Right lobe of liver (tissue), 6 donors: ENCODE data around the gene GATA5. TPM values are rescaled to one million over a fixed set of nuclear protein-coding genes. Genes with fewer than 3 reads are reported as not detected.

Experiments used
- ATAC-seq, 4 donors: fragments of 200-7000 bp; cut with Tn5 transposase; one replicate each; pipeline ENCODE4 v1.9.1; 2020; ENCODE audit warnings: mild to moderate bottlenecking in 4 of 4, moderate library complexity in 4 of 4
- DNase-seq, 3 donors: peaks; one replicate each; pipeline ENCODE4 v3.0.0-alpha.2; 2020
- H3K27ac ChIP-seq, 3 donors: fragments of 200-600 bp; one replicate each; pipeline ENCODE4 v1.8.0; 2022
- H3K27me3 ChIP-seq, 2 donors: fragments of 200-600 bp; one replicate each; pipeline ENCODE4 v1.8.0; 2022
- H3K36me3 ChIP-seq, 4 donors: fragments of 200-600 bp; sonication (generic) in 1 of 4; one replicate each; pipeline versions ENCODE4 v1.5.1 to v1.8.0; 2017 to 2022; ENCODE audit warnings: control low read depth in 1 of 4
- H3K4me1 ChIP-seq, 4 donors: fragments of 200-600 bp; sonication (generic) in 1 of 4; one replicate each; pipeline versions ENCODE4 v1.5.1 to v1.8.0; 2017 to 2022; ENCODE audit warnings: control low read depth in 1 of 4
- H3K4me3 ChIP-seq, 3 donors: fragments of 200-600 bp; one replicate each; pipeline ENCODE4 v1.8.0; 2022
- H3K9me3 ChIP-seq, 4 donors: fragments of 200-600 bp; sonication (generic) in 1 of 4; one replicate each; pipeline versions ENCODE4 v1.5.1 to v1.8.0; 2017 to 2022; ENCODE audit warnings: control low read depth in 1 of 4
- POLR2A ChIP-seq: fragments of 450-650 bp; IDR thresholded peaks from one replicate; pipeline ENCODE4 v1.6.1; 2017; ENCODE audit warnings: antibody characterized with exemption, mild to moderate bottlenecking
- WGBS: methylation state at CpG from one replicate; pipeline ENCODE4 v1.1.6; 2018; ENCODE audit warnings: low coverage, low lambda C conversion rate; ENCODE audit not compliant: insufficient coverage; ENCODE audit errors: missing lambda C conversion rate; 5-methylcytosine and 5-hydroxymethylcytosine counted together
- intact Hi-C, 2 donors: fragments of 100-400 bp; cut with DNase I; formaldehyde crosslinking; loops; one replicate each; pipeline versions ENCODE4 v1.11.2 to v1.14.1; 2022
- total RNA-seq, 6 experiments: library from RNA; depleted of rRNA in 2 of 6; stranded (reverse); fragments of >200 nt in 2 of 6; fragmentation: NEBNext Ultra II Directional in 3 of 6; extraction: Animal tissue kit (Norgen Biotek cat#: 25700) in 3 of 6; gene quantifications; one replicate each; pipeline versions ENCODE4 v1.1.0 to v1.2.4, GENCODE V29; 2016 to 2023
- TF ChIP-seq, protein P1 (sequence below), 4 donors: fragments of 200-600 bp in 3 of 4; fragments of 450-650 bp in 1 of 4; IDR thresholded peaks; one replicate each; pipeline versions ENCODE4 v1.5.1 to v1.8.0; 2016 to 2022; ENCODE audit warnings: antibody characterized with exemption in 4 of 4, mild to moderate bottlenecking in 2 of 4
- donor health status: DM: no; HTN: yes; CAD: no.
- donor health status: DM: no; HTN: no; CAD: no.
- donor health status: DM: no; HTN: no; CAD: no.
- donor health status: DM: no; HTN: yes; CAD: no.
- donor health status: DM: no; HTN: yes; CAD: no.

Gene GATA5
- total RNA-seq, 6 experiments from 2014 or later: 0.12 to 0.56 (median 0.26) TPM

GRCh38 chr20:62470001-62470400 lies 5.8 kb downstream of the GATA5 start:
- DNase-seq (no peak), ATAC-seq (no peak)
- H3K4me1 ChIP-seq: no peaks in the 10 kb centered on the region
- H3K36me3 ChIP-seq: no peaks in the 10 kb centered on the region
- H3K27ac ChIP-seq: no peak overlapping the region
- no peak for TF ChIP-seq POLR2A
- TF ChIP-seq, protein P1, sequence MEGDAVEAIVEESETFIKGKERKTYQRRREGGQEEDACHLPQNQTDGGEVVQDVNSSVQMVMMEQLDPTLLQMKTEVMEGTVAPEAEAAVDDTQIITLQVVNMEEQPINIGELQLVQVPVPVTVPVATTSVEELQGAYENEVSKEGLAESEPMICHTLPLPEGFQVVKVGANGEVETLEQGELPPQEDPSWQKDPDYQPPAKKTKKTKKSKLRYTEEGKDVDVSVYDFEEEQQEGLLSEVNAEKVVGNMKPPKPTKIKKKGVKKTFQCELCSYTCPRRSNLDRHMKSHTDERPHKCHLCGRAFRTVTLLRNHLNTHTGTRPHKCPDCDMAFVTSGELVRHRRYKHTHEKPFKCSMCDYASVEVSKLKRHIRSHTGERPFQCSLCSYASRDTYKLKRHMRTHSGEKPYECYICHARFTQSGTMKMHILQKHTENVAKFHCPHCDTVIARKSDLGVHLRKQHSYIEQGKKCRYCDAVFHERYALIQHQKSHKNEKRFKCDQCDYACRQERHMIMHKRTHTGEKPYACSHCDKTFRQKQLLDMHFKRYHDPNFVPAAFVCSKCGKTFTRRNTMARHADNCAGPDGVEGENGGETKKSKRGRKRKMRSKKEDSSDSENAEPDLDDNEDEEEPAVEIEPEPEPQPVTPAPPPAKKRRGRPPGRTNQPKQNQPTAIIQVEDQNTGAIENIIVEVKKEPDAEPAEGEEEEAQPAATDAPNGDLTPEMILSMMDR (IDR thresholded peaks at IDR 0.05): no peak
- H3K27me3 ChIP-seq: peaks cover 0 to 11% of the 10 kb centered on the region in 2 donors
- intact Hi-C loops: no loop called here
- H3K4me3 ChIP-seq: no peak overlapping the region
- 52% methylated on average over 8 of the region's 18 CpGs for WGBS
- H3K9me3 ChIP-seq: no peaks in the 10 kb centered on the region

DNA sequence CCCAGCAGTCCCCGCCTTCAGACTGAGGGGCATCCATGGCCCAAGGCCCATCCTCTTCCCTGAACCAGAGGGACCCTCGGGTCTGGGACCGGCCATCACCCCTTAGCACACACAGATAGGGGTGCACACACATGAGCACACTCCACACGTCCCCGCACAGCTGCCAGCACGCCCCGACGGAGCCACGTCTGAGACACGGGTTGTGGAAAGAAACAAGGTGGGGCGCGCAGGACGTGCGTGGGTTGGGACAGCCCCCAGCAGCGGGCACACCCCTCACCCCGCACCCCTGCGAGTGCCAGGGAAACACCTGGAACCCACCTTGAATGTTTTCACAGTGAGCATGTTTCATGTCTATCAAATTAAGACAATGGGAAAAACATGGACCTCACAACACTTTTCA lies 6.4 kb downstream of the GATA5 start:
- TF ChIP-seq POLR2A: no peak
- TF ChIP-seq, protein P1 (IDR thresholded peaks at IDR 0.05): no peak
- DNase-seq (no peak), ATAC-seq (no peak)
- Histone ChIP-seq H3K36me3 (no peaks in the 10 kb centered on the region), H3K27me3 (peaks cover 0 to 4% of the 10 kb centered on the region in 2 donors), H3K4me1 (no peaks in the 10 kb centered on the region), H3K4me3 (no peak overlapping the region), H3K9me3 (no peaks in the 10 kb centered on the region), H3K27ac (no peak overlapping the region)
- intact Hi-C loops: no loop called here
- 67% methylated on average over 4 of the region's 17 CpGs for WGBS

DNA sequence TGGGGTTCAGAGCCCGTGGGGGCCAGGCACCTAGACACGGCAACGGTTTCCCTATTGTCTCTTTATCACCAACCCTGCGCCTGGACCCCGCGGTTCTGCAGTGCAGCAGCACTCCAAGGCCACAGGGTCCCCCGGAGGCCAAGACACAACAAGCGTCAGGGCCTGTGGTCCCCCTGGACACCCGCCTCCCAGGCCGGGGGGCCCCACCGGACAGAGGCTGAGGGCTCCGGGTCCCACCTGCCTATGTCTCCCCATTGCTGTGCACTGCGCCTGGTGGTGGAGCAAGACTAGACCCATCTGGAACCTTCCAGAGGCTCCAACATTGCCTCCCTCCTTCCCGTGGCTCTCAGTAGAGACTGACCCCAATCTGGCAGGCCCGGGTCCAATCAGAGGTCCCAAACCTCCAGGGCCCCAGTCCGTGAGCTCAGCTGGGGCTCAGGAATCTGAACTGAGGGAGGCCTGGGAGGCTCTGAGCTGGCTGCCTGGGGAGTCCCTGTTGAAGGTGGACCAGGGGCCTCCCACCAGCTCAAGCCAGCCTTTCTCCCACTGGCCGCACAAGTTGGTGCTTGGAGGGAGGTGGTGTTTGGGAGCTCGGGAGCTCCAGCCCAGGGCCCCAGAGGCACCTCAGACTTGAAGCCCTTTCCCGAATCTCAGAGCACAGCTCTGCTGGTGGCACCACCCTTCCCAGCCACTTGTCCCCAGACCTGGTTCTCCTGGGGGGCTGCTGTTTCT lies 8.8 kb downstream of the GATA5 start:
- Histone ChIP-seq H3K27ac (no peak overlapping the region), H3K36me3 (no peaks in the 10 kb centered on the region), H3K4me3 (no peak overlapping the region), H3K9me3 (no peaks in the 10 kb centered on the region), H3K27me3 (no peaks in the 10 kb centered on the region), H3K4me1 (no peaks in the 10 kb centered on the region)
- no peak for DNase-seq
- TF ChIP-seq, protein P1 (IDR thresholded peaks at IDR 0.05): no peak
- TF ChIP-seq POLR2A: no peak
- ATAC-seq: no peak
- 79% methylated on average over 4 of the region's 19 CpGs for WGBS
- intact Hi-C loops: no loop called here

- Histone ChIP-seq H3K4me1 (no peaks in the 10 kb centered on the region), H3K4me3 (no peak overlapping the region), H3K9me3 (no peaks in the 10 kb centered on the region), H3K36me3 (no peaks in the 10 kb centered on the region), H3K27ac (no peak overlapping the region), H3K27me3 (no peaks in the 10 kb centered on the region)
- intact Hi-C loops: no loop called here
- DNase-seq (no peak), ATAC-seq (no peak)
- WGBS: 67% methylated on average over 1 of the region's 48 CpGs
- no peak for TF ChIP-seq POLR2A
- TF ChIP-seq, protein P1 (IDR thresholded peaks at IDR 0.05): no peak
Measured at GRCh38 chr20:62466072-62466760, 9.6 kb downstream of the GATA5 start.
